Colonic mucosa (tissue), 4 donors: ENCODE data around the gene MAPKAPK2. TPM values are rescaled to one million over a fixed set of nuclear protein-coding genes. Genes with fewer than 3 reads are reported as not detected.
"Not testable (repeated sequence)": the region's sequence is repeated elsewhere in the genome, so short reads cannot be mapped to it uniquely, and the experiment has no call there.

Experiments
- DNase-seq: peaks from one replicate; pipeline ENCODE4 v3.0.0-alpha.2; 2020
- H3K27ac ChIP-seq: fragments of 200-600 bp; one replicate; pipeline ENCODE4 v1.8.0; 2021
- H3K27me3 ChIP-seq: fragments of 200-600 bp; one replicate; pipeline ENCODE4 v1.8.0; 2021
- H3K36me3 ChIP-seq: fragments of 200-600 bp; one replicate; pipeline ENCODE4 v1.8.0; 2021
- H3K4me1 ChIP-seq: fragments of 200-600 bp; one replicate; pipeline ENCODE4 v1.8.0; 2021; ENCODE audit warnings: mild to moderate bottlenecking
- H3K4me3 ChIP-seq: fragments of 200-600 bp; one replicate; pipeline ENCODE4 v1.8.0; 2021
- H3K9ac ChIP-seq, 2 donors: one replicate each; pipeline ENCODE4 v1.7.0; 2013; ENCODE audit warnings: control low read depth in 2 of 2, low read depth in 2 of 2, low read length in 2 of 2
- H3K9me3 ChIP-seq: fragments of 200-600 bp; one replicate; pipeline ENCODE4 v1.8.0; 2021
- intact Hi-C: fragments of 100-400 bp; cut with DNase I; formaldehyde crosslinking; loops from one replicate; pipeline ENCODE4 v1.14.1; 2022
- total RNA-seq, 2 donors: library from RNA; stranded (reverse); fragmentation: NEBNext Ultra II Directional in 1 of 2; extraction: Animal tissue kit (Norgen Biotek cat#: 25700) in 1 of 2; gene quantifications; one replicate each; pipeline ENCODE4 v1.2.1, GENCODE V29; 2021
- TF ChIP-seq, protein P1 (sequence below): fragments of 200-600 bp; IDR thresholded peaks from one replicate; pipeline ENCODE4 v1.8.0; 2022; ENCODE audit warnings: antibody characterized with exemption, mild to moderate bottlenecking
- donor health status: healthy.
- donor health status: DM: no; HTN: no; CAD: no.
- donor health status: DM: no; HTN: no; CAD: no.

Gene MAPKAPK2
- total RNA-seq, 2 donors from 2014 or later, result 61.4 to 71.1 TPM

- TF ChIP-seq, protein P1, sequence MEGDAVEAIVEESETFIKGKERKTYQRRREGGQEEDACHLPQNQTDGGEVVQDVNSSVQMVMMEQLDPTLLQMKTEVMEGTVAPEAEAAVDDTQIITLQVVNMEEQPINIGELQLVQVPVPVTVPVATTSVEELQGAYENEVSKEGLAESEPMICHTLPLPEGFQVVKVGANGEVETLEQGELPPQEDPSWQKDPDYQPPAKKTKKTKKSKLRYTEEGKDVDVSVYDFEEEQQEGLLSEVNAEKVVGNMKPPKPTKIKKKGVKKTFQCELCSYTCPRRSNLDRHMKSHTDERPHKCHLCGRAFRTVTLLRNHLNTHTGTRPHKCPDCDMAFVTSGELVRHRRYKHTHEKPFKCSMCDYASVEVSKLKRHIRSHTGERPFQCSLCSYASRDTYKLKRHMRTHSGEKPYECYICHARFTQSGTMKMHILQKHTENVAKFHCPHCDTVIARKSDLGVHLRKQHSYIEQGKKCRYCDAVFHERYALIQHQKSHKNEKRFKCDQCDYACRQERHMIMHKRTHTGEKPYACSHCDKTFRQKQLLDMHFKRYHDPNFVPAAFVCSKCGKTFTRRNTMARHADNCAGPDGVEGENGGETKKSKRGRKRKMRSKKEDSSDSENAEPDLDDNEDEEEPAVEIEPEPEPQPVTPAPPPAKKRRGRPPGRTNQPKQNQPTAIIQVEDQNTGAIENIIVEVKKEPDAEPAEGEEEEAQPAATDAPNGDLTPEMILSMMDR, result no peak
- Histone ChIP-seq H3K27ac (no peak overlapping the region), H3K4me1 (no peaks in the 10 kb centered on the region), H3K9me3 (no peaks in the 10 kb centered on the region), H3K27me3 (no peaks in the 10 kb centered on the region), H3K9ac (no peak overlapping the region), H3K4me3 (no peak overlapping the region), H3K36me3 (no peaks in the 10 kb centered on the region)
- DNase-seq, result no peak
- intact Hi-C loops, result no loop called here
Measured at GRCh38 chr1:206757524-206758266, 73.0 kb downstream of the MAPKAPK2 start.

DNA sequence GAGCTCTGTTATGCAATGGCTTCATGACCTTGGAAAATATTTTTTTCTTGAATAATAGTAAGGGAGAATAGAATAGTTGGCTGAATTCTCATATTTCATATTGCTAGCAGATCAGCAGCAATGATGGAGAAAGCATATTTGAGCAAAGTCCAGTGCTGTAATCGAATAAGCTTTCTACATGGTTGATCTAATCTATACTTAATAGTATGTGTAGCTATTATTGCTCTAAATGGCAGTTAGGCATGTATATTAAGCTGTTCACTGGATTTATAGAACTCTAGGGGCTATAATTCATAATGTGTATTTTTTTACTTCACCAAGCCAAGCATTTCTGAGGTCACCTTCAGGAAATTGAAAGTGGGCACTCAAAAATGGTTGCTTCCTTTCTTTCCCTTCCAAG, 75.9 kb downstream of the MAPKAPK2 start:
- Histone ChIP-seq H3K27ac (no peak overlapping the region), H3K36me3 (no peaks in the 10 kb centered on the region), H3K27me3 (no peaks in the 10 kb centered on the region), H3K4me1 (no peaks in the 10 kb centered on the region), H3K4me3 (no peak overlapping the region), H3K9ac (no peak overlapping the region), H3K9me3 (no peaks in the 10 kb centered on the region)
- intact Hi-C loops, result no loop called here
- TF ChIP-seq, protein P1, result no peak
- no peak for DNase-seq

GRCh38 chr1:206761159-206761768, 76.6 kb downstream of the MAPKAPK2 start:
- H3K4me3 ChIP-seq, result no peak overlapping the region
- H3K9me3 ChIP-seq, result no peaks in the 10 kb centered on the region
- no peaks in the 10 kb centered on the region for H3K4me1 ChIP-seq
- no peak overlapping the region for H3K9ac ChIP-seq
- intact Hi-C loops, result no loop called here
- DNase-seq, result no peak
- no peaks in the 10 kb centered on the region for H3K36me3 ChIP-seq
- H3K27me3 ChIP-seq, result no peaks in the 10 kb centered on the region
- TF ChIP-seq, protein P1, result no peak
- H3K27ac ChIP-seq, result no peak overlapping the region

GRCh38 chr1:206762741-206763364, 78.1 kb downstream of the MAPKAPK2 start:
- H3K4me3 ChIP-seq, H3K36me3 ChIP-seq, H3K4me1 ChIP-seq, H3K9me3 ChIP-seq, intact Hi-C loops, H3K27me3 ChIP-seq, H3K9ac ChIP-seq, DNase-seq, H3K27ac ChIP-seq: not testable (repeated sequence)

- H3K4me3 ChIP-seq, H3K9ac ChIP-seq, H3K27ac ChIP-seq, intact Hi-C loops, H3K4me1 ChIP-seq, H3K27me3 ChIP-seq, H3K36me3 ChIP-seq, H3K9me3 ChIP-seq, DNase-seq: not testable (repeated sequence)
Measured at GRCh38 chr1:206765771-206766170, 81.1 kb downstream of the MAPKAPK2 start.

DNA sequence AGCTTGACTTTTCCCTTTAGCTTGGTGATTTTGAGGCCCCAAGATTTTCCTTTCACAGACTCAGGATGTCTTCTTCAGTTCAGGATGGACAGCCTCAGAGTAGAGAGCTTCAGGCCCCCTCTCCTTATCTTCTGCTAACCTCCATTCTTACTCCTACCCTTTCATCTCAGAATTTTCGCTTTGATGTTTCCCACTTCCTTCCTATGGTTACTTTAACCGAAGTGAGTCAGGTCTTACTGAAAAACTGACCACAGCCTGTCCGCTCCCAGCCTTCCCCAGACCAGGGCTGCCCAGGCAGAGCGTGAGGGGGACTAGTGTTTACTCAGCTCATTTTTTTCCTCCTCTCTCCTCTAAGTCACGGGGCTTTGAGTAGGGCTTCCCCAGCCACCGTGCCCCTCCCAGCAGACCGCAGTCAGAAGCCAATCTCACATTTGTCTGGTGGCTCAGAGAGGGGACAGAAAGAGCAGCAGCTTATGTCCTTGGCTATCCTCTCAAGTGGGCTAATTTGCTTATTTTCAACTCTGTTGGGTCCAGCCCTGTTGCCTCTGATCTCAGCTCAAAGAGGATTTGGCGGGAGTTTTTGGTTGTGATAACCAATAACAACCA, 81.6 kb downstream of the MAPKAPK2 start:
- TF ChIP-seq, protein P1, result no peak
- Histone ChIP-seq H3K27me3 (no peaks in the 10 kb centered on the region), H3K9ac (no peak overlapping the region), H3K9me3 (no peaks in the 10 kb centered on the region), H3K27ac (no peak overlapping the region), H3K36me3 (no peaks in the 10 kb centered on the region), H3K4me3 (no peak overlapping the region), H3K4me1 (no peaks in the 10 kb centered on the region)
- intact Hi-C loops, result no loop called here
- DNase-seq, result peak; percentile 45
